VCaP (cell line): ENCODE results near the gene MAPK9.
A peak's percentile ranks its signal among the peaks of the same experiment; 100 is the strongest.

ENCODE experiments used
- H3K27ac ChIP-seq: fragments of 450-650 bp; 2 replicates; pipeline ENCODE4 v1.5.1; 2017
- CTCF ChIP-seq: fragments of 450-650 bp; conservative IDR thresholded peaks from 2 replicates; pipeline ENCODE4 v1.5.1; 2017; ENCODE audit warnings: mild to moderate bottlenecking, moderate library complexity

MAPK9 gene

GRCh38 chr5:180330810-180331646 is 39.1 kb upstream of the MAPK9 start:
- no peak for TF ChIP-seq CTCF
- no peak overlapping the region for H3K27ac ChIP-seq

GRCh38 chr5:180330270-180330648 is 38.4 kb upstream of the MAPK9 start:
- no peak overlapping the region for H3K27ac ChIP-seq
- no peak for TF ChIP-seq CTCF

- TF ChIP-seq CTCF: no peak
- H3K27ac ChIP-seq: no peak overlapping the region
Measured at GRCh38 chr5:180329606-180330269, 37.9 kb upstream of the MAPK9 start.

GRCh38 chr5:180329138-180329435 is 37.2 kb upstream of the MAPK9 start:
- H3K27ac ChIP-seq: no peak overlapping the region
- no peak for TF ChIP-seq CTCF

- TF ChIP-seq CTCF: peak; percentile 98
- no peak overlapping the region for H3K27ac ChIP-seq
Measured at GRCh38 chr5:180328296-180329137, 36.6 kb upstream of the MAPK9 start.

- TF ChIP-seq CTCF: no peak
- no peak overlapping the region for H3K27ac ChIP-seq
Measured at GRCh38 chr5:180326989-180327565, 35.2 kb upstream of the MAPK9 start.

GRCh38 chr5:180324601-180324950 is 32.7 kb upstream of the MAPK9 start:
- H3K27ac ChIP-seq: no peak overlapping the region
- no peak for TF ChIP-seq CTCF
